ENCODE results near the gene AHCYL1.

The AHCYL1 gene

GRCh38 chr1:110034040-110034450, 49.5 kb downstream of the AHCYL1 start:
- in situ Hi-C loops (cut with MboI; ENCODE audit: low sequenced_read_pairs): no loop called here

GRCh38 chr1:110034451-110035235, 50.1 kb downstream of the AHCYL1 start, which contains the start of gene STRIP1:
TSS of gene STRIP1 (plus strand) at chr1:110034624. CDS start at chr1:110034638, 14 bp downstream.
- in situ Hi-C loops (cut with MboI; ENCODE audit: low sequenced_read_pairs): no loop called here

- in situ Hi-C loops (cut with MboI; ENCODE audit: low sequenced_read_pairs): no loop called here
These were observed 50.7 kb downstream of the AHCYL1 start for GRCh38 chr1:110035236-110035752.

GRCh38 chr1:110038271-110038670, 53.7 kb downstream of the AHCYL1 start:
- in situ Hi-C loops (cut with MboI; ENCODE audit: low sequenced_read_pairs): no loop called here

GRCh38 chr1:110039641-110040040, 55.1 kb downstream of the AHCYL1 start:
- in situ Hi-C loops (cut with MboI; ENCODE audit: low sequenced_read_pairs): no loop called here

GRCh38 chr1:110040548-110040947, 56.0 kb downstream of the AHCYL1 start:
- in situ Hi-C loops (cut with MboI; ENCODE audit: low sequenced_read_pairs): no loop called here

GRCh38 chr1:110043016-110043415, 58.5 kb downstream of the AHCYL1 start:
- in situ Hi-C loops (cut with MboI; ENCODE audit: low sequenced_read_pairs): no loop called here

GRCh38 chr1:110047463-110047862, 62.9 kb downstream of the AHCYL1 start:
- in situ Hi-C loops (cut with MboI; ENCODE audit: low sequenced_read_pairs): no loop called here

- in situ Hi-C loops (cut with MboI; ENCODE audit: low sequenced_read_pairs): no loop called here
These were observed 63.7 kb downstream of the AHCYL1 start for GRCh38 chr1:110048240-110048639.

GRCh38 chr1:110048923-110049601, 64.5 kb downstream of the AHCYL1 start:
- in situ Hi-C loops (cut with MboI; ENCODE audit: low sequenced_read_pairs): no loop called here

GRCh38 chr1:110049801-110050601, 65.4 kb downstream of the AHCYL1 start:
- in situ Hi-C loops (cut with MboI; ENCODE audit: low sequenced_read_pairs): no loop called here

GRCh38 chr1:110050602-110051261, 66.2 kb downstream of the AHCYL1 start:
- in situ Hi-C loops (cut with MboI; ENCODE audit: low sequenced_read_pairs): no loop called here

- in situ Hi-C loops (cut with MboI; ENCODE audit: low sequenced_read_pairs): no loop called here
These were observed 66.7 kb downstream of the AHCYL1 start for GRCh38 chr1:110051262-110051648.

- in situ Hi-C loops (cut with MboI; ENCODE audit: low sequenced_read_pairs): no loop called here
These were observed 69.2 kb downstream of the AHCYL1 start for GRCh38 chr1:110053552-110054428.

- in situ Hi-C loops (cut with MboI; ENCODE audit: low sequenced_read_pairs): no loop called here
These were observed 71.1 kb downstream of the AHCYL1 start for GRCh38 chr1:110055493-110056284.

GRCh38 chr1:110056285-110056683, 71.7 kb downstream of the AHCYL1 start:
- in situ Hi-C loops (cut with MboI; ENCODE audit: low sequenced_read_pairs): no loop called here

- in situ Hi-C loops (cut with MboI; ENCODE audit: low sequenced_read_pairs): no loop called here
These were observed 72.2 kb downstream of the AHCYL1 start for GRCh38 chr1:110056776-110057175.

- in situ Hi-C loops (cut with MboI; ENCODE audit: low sequenced_read_pairs): no loop called here
These were observed 73.5 kb downstream of the AHCYL1 start for GRCh38 chr1:110057963-110058518.

GRCh38 chr1:110058591-110058990, 74.0 kb downstream of the AHCYL1 start:
- in situ Hi-C loops (cut with MboI; ENCODE audit: low sequenced_read_pairs): no loop called here

All from HL-60/S4 treated with retinoic acid at 250 ng/mL for 4 days and 3 days (cell line).